Endodermal cell (in vitro differentiated cells): Measurements from ENCODE around the gene ENGASE. TPM values are rescaled to one million over a fixed set of nuclear protein-coding genes. Genes with fewer than 3 reads are reported as not detected.

Experiments
- DNase-seq: peaks from one replicate; pipeline ENCODE4 v3.0.0-alpha.2; 2017
- H3K27ac ChIP-seq: 2 replicates; pipeline ENCODE4 v1.5.1; 2013; ENCODE audit warnings: mild to moderate bottlenecking, low read depth, low read length, moderate library complexity
- H3K27me3 ChIP-seq: 2 replicates; pipeline ENCODE4 v1.6.1; 2013; ENCODE audit warnings: mild to moderate bottlenecking, low read length, moderate library complexity; ENCODE audit not compliant: insufficient read depth, control insufficient read depth, poor library complexity, severe bottlenecking
- H3K36me3 ChIP-seq: 2 replicates; pipeline ENCODE4 v1.7.0; 2013; ENCODE audit warnings: mild to moderate bottlenecking, low read length, moderate library complexity; ENCODE audit not compliant: control insufficient read depth, insufficient read depth
- H3K4me1 ChIP-seq: one replicate; pipeline ENCODE4 v1.7.0; 2013; ENCODE audit warnings: low read length; ENCODE audit not compliant: control insufficient read depth, insufficient read depth
- H3K4me3 ChIP-seq: 2 replicates; pipeline ENCODE4 v1.5.1; 2013; ENCODE audit warnings: mild to moderate bottlenecking, low read length, moderate library complexity
- H3K9ac ChIP-seq: 2 replicates; pipeline ENCODE4 v1.6.1; 2013; ENCODE audit warnings: mild to moderate bottlenecking, low read length, moderate library complexity; ENCODE audit not compliant: poor library complexity, severe bottlenecking; ENCODE audit errors: extremely low read depth
- H3K9me3 ChIP-seq: 2 replicates; pipeline ENCODE4 v1.6.1; 2013; ENCODE audit warnings: mild to moderate bottlenecking, low read length, moderate library complexity; ENCODE audit not compliant: control insufficient read depth
- H3K27ac Mint-ChIP-seq: 2 replicates; pipeline ENCODE4 v1.8.0; 2020; ENCODE audit warnings: mixed read lengths
- H3K27me3 Mint-ChIP-seq: 2 replicates; pipeline ENCODE4 v1.8.0; 2021; ENCODE audit warnings: mild to moderate bottlenecking, mixed read lengths; ENCODE audit not compliant: insufficient read depth
- H3K36me3 Mint-ChIP-seq: 2 replicates; pipeline ENCODE4 v1.8.0; 2020; ENCODE audit warnings: low read depth, mixed read lengths
- H3K4me1 Mint-ChIP-seq: 2 replicates; pipeline ENCODE4 v1.8.0; 2020; ENCODE audit warnings: mixed read lengths
- H3K4me3 Mint-ChIP-seq: 2 replicates; pipeline ENCODE4 v1.8.0; 2020; ENCODE audit warnings: mild to moderate bottlenecking, moderate library complexity, mixed read lengths
- H3K9me3 Mint-ChIP-seq: 2 replicates; pipeline ENCODE4 v1.8.0; 2020; ENCODE audit warnings: mild to moderate bottlenecking, mixed read lengths
- WGBS, 2 experiments: methylation state at CpG; one replicate each; pipeline versions ENCODE4 v1.1.5 to v1.1.7; 2013; ENCODE audit warnings: missing lambda C conversion rate in 2 of 2, mixed read lengths in 1 of 2; ENCODE audit not compliant: insufficient coverage in 1 of 2, insufficient read length in 1 of 2; 5-methylcytosine and 5-hydroxymethylcytosine counted together
- total RNA-seq, 2 donors: library from RNA; stranded (reverse); fragmentation: NEBNext Ultra II Directional in 1 of 2; extraction: Animal tissue kit (Norgen Biotek cat#: 25700) in 1 of 2; gene quantifications; 2 replicates in 1 of 2; 3 replicates in 1 of 2; pipeline ENCODE4 v1.2.1, GENCODE V29; 2021
- TF ChIP-seq, protein P1 (sequence below): fragments of 200-600 bp; sonication (generic); conservative IDR thresholded peaks from 2 replicates; pipeline ENCODE4 v1.5.0; 2021; ENCODE audit warnings: antibody characterized with exemption, mild to moderate bottlenecking

Gene ENGASE
- total RNA-seq, 2 donors from 2014 or later: 40.8 to 42.0 TPM

DNA sequence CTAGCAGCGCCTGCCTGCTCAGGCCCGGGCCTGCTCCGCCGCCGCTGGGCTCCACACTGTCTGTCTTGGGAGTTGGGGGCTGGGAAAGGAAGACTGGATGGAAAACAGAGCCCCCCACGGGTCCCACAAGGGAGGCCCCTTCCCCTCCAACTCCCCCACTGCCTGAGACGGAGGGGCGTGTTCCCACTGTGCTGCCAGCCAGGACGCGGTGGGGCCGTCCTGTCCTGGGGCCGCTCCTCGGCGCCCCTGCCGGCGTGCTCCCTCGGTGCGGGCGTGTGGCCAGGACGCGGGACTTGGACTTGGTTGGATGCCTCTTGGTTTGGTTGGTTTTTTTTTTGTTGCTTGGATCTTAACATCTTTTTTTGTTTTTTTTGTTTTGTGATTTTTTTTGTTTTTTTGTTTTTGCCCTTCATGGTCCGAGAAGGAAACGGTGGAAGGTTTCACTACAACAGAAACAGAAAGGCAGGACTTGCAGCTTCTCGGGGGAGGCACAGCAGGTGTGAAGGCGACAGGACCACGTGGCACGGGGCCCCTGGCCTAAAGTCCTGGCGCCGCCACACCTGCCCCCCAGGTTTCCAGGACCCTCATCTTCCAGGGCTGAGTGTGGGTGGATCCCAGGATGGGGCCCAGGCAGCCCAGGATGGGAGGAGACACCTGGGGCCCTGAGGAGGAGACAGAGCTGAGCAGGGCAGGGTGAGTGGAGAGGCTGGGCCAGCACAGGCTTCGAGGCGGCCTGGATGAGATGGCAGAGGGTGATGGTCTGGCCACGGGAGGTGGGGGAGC lies 16.0 kb downstream of the ENGASE start:
- WGBS, 2 experiments: 79 to 88% methylated on average over 16 to 31 of the region's 32 CpGs
- Mint-ChIP-seq H3K4me1 (peaks cover 4% of the 10 kb centered on the region), H3K27me3 (no peaks in the 10 kb centered on the region), H3K36me3 (no peaks in the 10 kb centered on the region), H3K4me3 (no peak overlapping the region), H3K27ac (no peak overlapping the region), H3K9me3 (no peaks in the 10 kb centered on the region)
- TF ChIP-seq, protein P1, sequence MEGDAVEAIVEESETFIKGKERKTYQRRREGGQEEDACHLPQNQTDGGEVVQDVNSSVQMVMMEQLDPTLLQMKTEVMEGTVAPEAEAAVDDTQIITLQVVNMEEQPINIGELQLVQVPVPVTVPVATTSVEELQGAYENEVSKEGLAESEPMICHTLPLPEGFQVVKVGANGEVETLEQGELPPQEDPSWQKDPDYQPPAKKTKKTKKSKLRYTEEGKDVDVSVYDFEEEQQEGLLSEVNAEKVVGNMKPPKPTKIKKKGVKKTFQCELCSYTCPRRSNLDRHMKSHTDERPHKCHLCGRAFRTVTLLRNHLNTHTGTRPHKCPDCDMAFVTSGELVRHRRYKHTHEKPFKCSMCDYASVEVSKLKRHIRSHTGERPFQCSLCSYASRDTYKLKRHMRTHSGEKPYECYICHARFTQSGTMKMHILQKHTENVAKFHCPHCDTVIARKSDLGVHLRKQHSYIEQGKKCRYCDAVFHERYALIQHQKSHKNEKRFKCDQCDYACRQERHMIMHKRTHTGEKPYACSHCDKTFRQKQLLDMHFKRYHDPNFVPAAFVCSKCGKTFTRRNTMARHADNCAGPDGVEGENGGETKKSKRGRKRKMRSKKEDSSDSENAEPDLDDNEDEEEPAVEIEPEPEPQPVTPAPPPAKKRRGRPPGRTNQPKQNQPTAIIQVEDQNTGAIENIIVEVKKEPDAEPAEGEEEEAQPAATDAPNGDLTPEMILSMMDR: peak; percentile 47
- no peaks in the 10 kb centered on the region for H3K36me3 ChIP-seq
- no peak overlapping the region for H3K9ac ChIP-seq
- DNase-seq: peak; percentile 84
- no peaks in the 10 kb centered on the region for H3K27me3 ChIP-seq
- H3K9me3 ChIP-seq: no peaks in the 10 kb centered on the region
- H3K4me1 ChIP-seq: no peaks in the 10 kb centered on the region
- no peak overlapping the region for H3K4me3 ChIP-seq
- no peak overlapping the region for H3K27ac ChIP-seq

DNA sequence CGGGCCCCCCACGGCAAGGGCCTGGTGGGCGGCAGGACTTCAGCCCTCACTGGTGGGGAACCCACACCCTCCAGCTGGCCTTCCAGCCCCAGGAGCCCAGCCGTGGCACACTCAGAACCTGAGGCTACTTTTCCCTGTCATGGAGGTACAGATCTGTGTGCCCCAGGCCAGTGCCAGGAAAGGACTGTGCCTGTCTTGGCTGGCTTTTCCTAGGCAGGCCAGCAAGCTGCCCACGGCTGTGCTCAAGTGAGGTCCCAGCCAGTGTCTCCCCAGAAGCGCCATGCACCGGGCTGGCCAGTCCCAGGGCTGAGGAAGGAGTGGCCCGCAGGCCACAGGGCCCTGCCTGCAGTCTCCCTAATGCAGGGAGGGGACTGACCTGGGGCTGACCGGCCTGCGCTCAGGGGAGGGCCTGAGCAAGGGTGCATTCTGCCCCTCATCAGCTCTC lies 16.6 kb downstream of the ENGASE start:
- DNase-seq: no peak
- H3K27ac ChIP-seq: no peak overlapping the region
- H3K4me1 Mint-ChIP-seq: peaks cover 4% of the 10 kb centered on the region
- TF ChIP-seq, protein P1: no peak
- H3K27me3 ChIP-seq: no peaks in the 10 kb centered on the region
- 89 to 90% methylated on average over 8 to 10 of the region's 10 CpGs for WGBS, 2 experiments
- H3K4me3 ChIP-seq: no peak overlapping the region
- no peaks in the 10 kb centered on the region for H3K9me3 Mint-ChIP-seq
- H3K4me3 Mint-ChIP-seq: no peak overlapping the region
- H3K36me3 ChIP-seq: no peaks in the 10 kb centered on the region
- H3K27ac Mint-ChIP-seq: no peak overlapping the region
- no peaks in the 10 kb centered on the region for H3K4me1 ChIP-seq
- H3K9me3 ChIP-seq: no peaks in the 10 kb centered on the region
- H3K36me3 Mint-ChIP-seq: no peaks in the 10 kb centered on the region
- no peaks in the 10 kb centered on the region for H3K27me3 Mint-ChIP-seq
- no peak overlapping the region for H3K9ac ChIP-seq

DNA sequence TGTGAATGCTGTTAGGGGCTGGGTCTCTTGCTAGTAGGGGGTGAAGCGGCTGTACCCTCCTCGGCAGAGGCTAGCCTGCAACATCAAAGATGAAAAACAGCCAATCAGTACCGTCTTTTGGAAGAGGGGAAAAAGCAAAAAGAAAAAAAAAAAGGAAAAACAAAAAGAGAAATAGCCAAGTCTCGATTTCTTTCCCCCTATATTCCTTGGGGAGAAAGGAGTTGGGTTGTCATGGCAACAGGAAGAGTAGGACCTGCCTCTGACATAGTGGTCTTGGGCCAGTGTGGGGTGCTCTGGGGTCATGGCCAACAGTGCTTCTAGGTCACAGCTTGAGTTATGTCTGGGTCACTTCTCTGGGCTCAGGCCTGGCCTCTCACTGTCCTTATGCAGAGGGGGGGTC lies 17.9 kb downstream of the ENGASE start:
- Histone ChIP-seq H3K27ac (no peak overlapping the region), H3K27me3 (no peaks in the 10 kb centered on the region), H3K4me1 (no peaks in the 10 kb centered on the region), H3K9me3 (no peaks in the 10 kb centered on the region), H3K36me3 (no peaks in the 10 kb centered on the region), H3K9ac (no peak overlapping the region), H3K4me3 (no peak overlapping the region)
- TF ChIP-seq, protein P1: no peak
- no peaks in the 10 kb centered on the region for H3K9me3 Mint-ChIP-seq
- no peaks in the 10 kb centered on the region for H3K27me3 Mint-ChIP-seq
- WGBS, 2 experiments: 87 to 90% methylated on average over 4 of the region's 4 CpGs
- no peaks in the 10 kb centered on the region for H3K36me3 Mint-ChIP-seq
- DNase-seq: no peak
- no peak overlapping the region for H3K27ac Mint-ChIP-seq
- H3K4me3 Mint-ChIP-seq: no peak overlapping the region
- H3K4me1 Mint-ChIP-seq: peaks cover 4% of the 10 kb centered on the region
